ENCODE data around the gene TIE1. TPM values are rescaled to one million over a fixed set of nuclear protein-coding genes. Genes with fewer than 3 reads are reported as not detected.

TIE1 gene
- total RNA-seq, 4 donors from 2014 or later: 8.8 to 23.3 (median 10.9) TPM

- intact Hi-C loops (cut with DNase I; ENCODE audit: low total_unique reads): no loop called here
- no peak for TF ChIP-seq POLR2A (IDR thresholded peaks at IDR 0.05)
- no peak for TF ChIP-seq CTCF (IDR thresholded peaks at IDR 0.05)
- WGBS, 2 donors: 85 to 91% methylated on average over 1 of the region's 1 CpG
- DNase-seq (ENCODE audit: low spot score in 2 of 2): no peak
- H3K4me3 ChIP-seq (ENCODE audit: low read depth, poor library complexity, severe bottlenecking): no peak overlapping the region
Observed at GRCh38 chr1:43350976-43351375, 50.2 kb downstream of the TIE1 start.

GRCh38 chr1:43351421-43352350 is 50.9 kb downstream of the TIE1 start:
- intact Hi-C loops (cut with DNase I; ENCODE audit: low total_unique reads): no loop called here
- no peak for TF ChIP-seq POLR2A (IDR thresholded peaks at IDR 0.05)
- no peak for TF ChIP-seq CTCF (IDR thresholded peaks at IDR 0.05)
- WGBS, 2 donors: 88 to 91% methylated on average over 10 of the region's 10 CpGs
- peak in 1 of 2 donors; percentile 71 for DNase-seq (ENCODE audit: low spot score in 2 of 2)
- no peak overlapping the region for H3K4me3 ChIP-seq (ENCODE audit: low read depth, poor library complexity, severe bottlenecking)

- intact Hi-C loops (cut with DNase I; ENCODE audit: low total_unique reads): no loop called here
- TF ChIP-seq CTCF (IDR thresholded peaks at IDR 0.05): no peak
- no peak for TF ChIP-seq POLR2A (IDR thresholded peaks at IDR 0.05)
- no peak overlapping the region for H3K4me3 ChIP-seq (ENCODE audit: low read depth, poor library complexity, severe bottlenecking)
- DNase-seq (ENCODE audit: low spot score in 2 of 2): peak in 1 of 2 donors; percentile 32
- 95 to 100% methylated on average over 2 of the region's 2 CpGs for WGBS, 2 donors
Observed at GRCh38 chr1:43352351-43352705, 51.5 kb downstream of the TIE1 start.

DNA sequence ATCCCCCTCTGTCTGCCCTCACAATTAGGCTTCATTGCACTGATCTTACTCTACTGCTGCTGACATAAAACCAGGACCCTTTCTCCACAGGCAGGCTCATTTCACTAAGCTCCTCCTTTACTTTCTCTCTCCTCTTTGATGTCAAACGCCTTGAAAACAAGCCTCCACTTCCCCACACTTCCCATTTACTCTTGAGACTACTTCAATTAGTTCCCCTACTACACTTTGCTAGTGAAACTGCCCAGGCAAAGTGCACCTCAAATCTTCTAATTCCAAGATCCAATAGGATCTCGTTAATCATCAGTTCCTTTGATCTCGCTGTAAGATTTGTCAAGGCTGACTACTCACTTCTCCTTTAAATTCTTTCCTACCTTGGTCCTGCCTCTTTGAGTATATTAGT is 52.1 kb downstream of the TIE1 start:
- 56 to 63% methylated on average over 3 of the region's 3 CpGs for WGBS, 2 donors
- DNase-seq (ENCODE audit: low spot score in 2 of 2): no peak
- no peak overlapping the region for H3K4me3 ChIP-seq (ENCODE audit: low read depth, poor library complexity, severe bottlenecking)
- TF ChIP-seq CTCF (IDR thresholded peaks at IDR 0.05) (no peak), POLR2A (IDR thresholded peaks at IDR 0.05) (no peak)
- intact Hi-C loops (cut with DNase I; ENCODE audit: low total_unique reads): no loop called here

DNA sequence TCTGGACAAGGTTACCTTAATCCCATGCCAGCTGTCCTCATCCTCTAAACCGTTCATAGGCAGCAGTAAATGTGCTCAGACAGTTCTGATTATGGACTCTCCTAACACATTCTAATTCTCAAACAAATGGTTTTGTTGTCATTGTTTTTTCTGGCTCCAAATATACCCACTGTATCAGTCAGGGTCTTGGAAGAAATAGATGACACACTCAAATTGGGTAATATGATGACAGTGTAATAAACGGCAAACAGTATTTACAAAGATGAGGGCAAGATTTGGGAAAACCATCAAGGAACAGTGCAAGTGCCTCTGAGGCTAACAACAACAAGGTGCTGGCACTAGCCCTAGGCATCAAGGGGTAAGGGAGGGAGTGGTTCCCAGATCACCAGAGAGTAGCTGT is 53.7 kb downstream of the TIE1 start:
- DNase-seq (ENCODE audit: low spot score in 2 of 2): no peak
- 80 to 86% methylated on average over 2 of the region's 2 CpGs for WGBS, 2 donors
- TF ChIP-seq CTCF (IDR thresholded peaks at IDR 0.05): no peak
- TF ChIP-seq POLR2A (IDR thresholded peaks at IDR 0.05): no peak
- intact Hi-C loops (cut with DNase I; ENCODE audit: low total_unique reads): no loop called here
- H3K4me3 ChIP-seq (ENCODE audit: low read depth, poor library complexity, severe bottlenecking): no peak overlapping the region
